Neural cell (in vitro differentiated cells): ENCODE measurements around the gene GAA. TPM values are rescaled to one million over a fixed set of nuclear protein-coding genes. Genes with fewer than 3 reads are reported as not detected.

ENCODE experiments used
- H2AFZ ChIP-seq: fragments of 200-600, 300-800 bp; sonication (generic), shearing (Covaris generic); 2 replicates; pipeline ENCODE4 v1.6.0; 2014; ENCODE audit warnings: low read depth, mild to moderate bottlenecking, antibody characterized with exemption, low read length, moderate library complexity
- H3F3A ChIP-seq: fragments of 200-600 bp; shearing (Covaris generic); 2 replicates; pipeline ENCODE4 v1.6.1; 2016; ENCODE audit warnings: mild to moderate bottlenecking, moderate library complexity, mixed read lengths, antibody characterized with exemption, low read length; ENCODE audit not compliant: insufficient read depth, poor library complexity, severe bottlenecking
- H3K27ac ChIP-seq: fragments of 200-600, 300-800 bp; sonication (generic), shearing (Covaris generic); 2 replicates; pipeline ENCODE4 v1.5.1; 2014; ENCODE audit warnings: mild to moderate bottlenecking, low read length, moderate library complexity
- H3K27me3 ChIP-seq: fragments of 300-800, 200-600 bp; sonication (generic), shearing (Covaris generic); 2 replicates; pipeline ENCODE4 v1.6.0; 2014; ENCODE audit warnings: mild to moderate bottlenecking, low read depth, low read length, moderate library complexity; ENCODE audit not compliant: insufficient read depth
- H3K36me3 ChIP-seq: fragments of 300-800, 200-600 bp; sonication (generic), shearing (Covaris generic); 2 replicates; pipeline ENCODE4 v1.5.1; 2014; ENCODE audit warnings: mild to moderate bottlenecking, antibody characterized with exemption, low read length, moderate library complexity; ENCODE audit not compliant: insufficient read depth
- H3K4me2 ChIP-seq: fragments of 300-800, 200-600 bp; sonication (generic), shearing (Covaris generic); 2 replicates; pipeline ENCODE4 v1.6.0; 2014; ENCODE audit warnings: mild to moderate bottlenecking, low read length
- H3K4me3 ChIP-seq: fragments of 300-800, 200-600 bp; sonication (generic), shearing (Covaris generic); 2 replicates; pipeline ENCODE4 v1.5.1; 2014; ENCODE audit warnings: mild to moderate bottlenecking, low read length, moderate library complexity
- H3K79me2 ChIP-seq: fragments of 200-600 bp; shearing (Covaris generic); replicated peaks from 2 replicates; pipeline ENCODE4 v1.6.0; 2014; ENCODE audit warnings: mild to moderate bottlenecking, low read length, moderate library complexity; ENCODE audit not compliant: insufficient read depth
- H3K9ac ChIP-seq: fragments of 300-800, 200-600 bp; sonication (generic), shearing (Covaris generic); 2 replicates; pipeline ENCODE4 v1.6.1; 2016; ENCODE audit warnings: mild to moderate bottlenecking, low read length, mixed read lengths
- H3K9me2 ChIP-seq: fragments of 200-600 bp; shearing (Covaris generic); 2 replicates; pipeline ENCODE4 v1.6.1; 2016; ENCODE audit warnings: mild to moderate bottlenecking, low read length, mixed read lengths; ENCODE audit not compliant: insufficient read depth
- H3K9me3 ChIP-seq: fragments of 200-600, 300-800 bp; sonication (generic), shearing (Covaris generic); 2 replicates; pipeline ENCODE4 v1.6.1; 2016; ENCODE audit warnings: mild to moderate bottlenecking, mixed run types, low read length, moderate library complexity, mixed read lengths
- H4K20me1 ChIP-seq: fragments of 200-600 bp; shearing (Covaris generic); 2 replicates; pipeline ENCODE4 v1.6.1; 2016; ENCODE audit warnings: mild to moderate bottlenecking, mixed run types; ENCODE audit not compliant: insufficient read depth
- EP300 ChIP-seq: fragments of 450-650 bp; conservative IDR thresholded peaks from 2 replicates; pipeline ENCODE4 v1.6.1; 2014; ENCODE audit warnings: antibody characterized with exemption, mild to moderate bottlenecking, moderate library complexity; ENCODE audit not compliant: poor library complexity, severe bottlenecking
- EZH2 ChIP-seq: fragments of 200-600, 300-800 bp; shearing (Covaris generic), sonication (generic); IDR thresholded peaks from 2 replicates; pipeline ENCODE4 v1.6.1; 2014; ENCODE audit warnings: antibody characterized with exemption, low read length, borderline replicate concordance, mild to moderate bottlenecking; ENCODE audit not compliant: insufficient read depth, poor library complexity, severe bottlenecking
- MXI1 ChIP-seq: fragments of 450-650 bp; conservative IDR thresholded peaks from 2 replicates; pipeline ENCODE4 v1.6.1; 2014; ENCODE audit warnings: antibody characterized with exemption, mild to moderate bottlenecking; ENCODE audit not compliant: poor library complexity, severe bottlenecking
- POLR2AphosphoS5 ChIP-seq: IDR thresholded peaks from 2 replicates; pipeline ENCODE4 v1.6.1; 2012
- RAD21 ChIP-seq: fragments of 450-650 bp; conservative IDR thresholded peaks from 2 replicates; pipeline ENCODE4 v1.6.1; 2014; ENCODE audit warnings: antibody characterized with exemption, mild to moderate bottlenecking, moderate library complexity
- REST ChIP-seq: IDR thresholded peaks from 2 replicates; pipeline ENCODE4 v1.6.1; 2012; ENCODE audit warnings: borderline replicate concordance
- SMC3 ChIP-seq: fragments of 450-650 bp; conservative IDR thresholded peaks from 2 replicates; pipeline ENCODE4 v1.6.1; 2014; ENCODE audit warnings: antibody characterized with exemption, mild to moderate bottlenecking, moderate library complexity; ENCODE audit not compliant: poor library complexity
- TAF1 ChIP-seq: IDR thresholded peaks from 2 replicates; pipeline ENCODE4 v1.6.1; 2012; ENCODE audit warnings: low read depth
- polyA plus RNA-seq: library from polyadenylated mRNA; depleted of rRNA; stranded (reverse); fragments of >200 nt; gene quantifications from 2 replicates; pipeline ENCODE4 v1.2.3, GENCODE V29; 2014
- TF ChIP-seq, protein P1 (sequence below): fragments of 450-650 bp; IDR thresholded peaks from 2 replicates; pipeline ENCODE4 v1.5.1; 2014; ENCODE audit warnings: antibody characterized with exemption, mild to moderate bottlenecking, moderate library complexity; ENCODE audit not compliant: poor library complexity, severe bottlenecking

The GAA gene
- polyA plus RNA-seq, 1 donor from 2014 or later, result 58.9 TPM

DNA sequence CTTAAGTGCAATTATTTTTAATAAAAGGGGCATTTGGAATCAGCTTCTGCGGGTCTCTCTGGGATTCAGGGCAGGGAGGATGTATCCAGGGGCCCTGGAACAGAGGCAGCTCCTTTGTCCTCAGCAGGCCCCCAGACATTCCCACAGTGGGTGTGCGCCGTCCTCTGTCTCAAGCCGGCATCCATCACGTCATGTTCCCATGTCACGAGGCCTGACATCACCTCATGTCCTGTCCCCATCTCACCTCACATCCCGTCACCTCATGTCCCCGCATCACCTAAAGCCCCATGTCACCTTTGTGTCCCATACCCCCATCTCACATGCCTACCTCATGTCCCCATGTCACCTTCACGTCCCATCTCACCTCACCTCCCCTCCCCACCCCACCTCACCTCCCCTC lies 18.5 kb downstream of the GAA start:
- H3K27ac ChIP-seq, result no peak overlapping the region
- H3F3A ChIP-seq, result no peaks in the 10 kb centered on the region
- no peak overlapping the region for H3K9ac ChIP-seq
- no peaks in the 10 kb centered on the region for H3K79me2 ChIP-seq
- H3K36me3 ChIP-seq, result no peaks in the 10 kb centered on the region
- TF ChIP-seq REST (no peak), RAD21 (no peak), EP300 (no peak), POLR2AphosphoS5 (no peak), SMC3 (no peak)
- TF ChIP-seq, protein P1, sequence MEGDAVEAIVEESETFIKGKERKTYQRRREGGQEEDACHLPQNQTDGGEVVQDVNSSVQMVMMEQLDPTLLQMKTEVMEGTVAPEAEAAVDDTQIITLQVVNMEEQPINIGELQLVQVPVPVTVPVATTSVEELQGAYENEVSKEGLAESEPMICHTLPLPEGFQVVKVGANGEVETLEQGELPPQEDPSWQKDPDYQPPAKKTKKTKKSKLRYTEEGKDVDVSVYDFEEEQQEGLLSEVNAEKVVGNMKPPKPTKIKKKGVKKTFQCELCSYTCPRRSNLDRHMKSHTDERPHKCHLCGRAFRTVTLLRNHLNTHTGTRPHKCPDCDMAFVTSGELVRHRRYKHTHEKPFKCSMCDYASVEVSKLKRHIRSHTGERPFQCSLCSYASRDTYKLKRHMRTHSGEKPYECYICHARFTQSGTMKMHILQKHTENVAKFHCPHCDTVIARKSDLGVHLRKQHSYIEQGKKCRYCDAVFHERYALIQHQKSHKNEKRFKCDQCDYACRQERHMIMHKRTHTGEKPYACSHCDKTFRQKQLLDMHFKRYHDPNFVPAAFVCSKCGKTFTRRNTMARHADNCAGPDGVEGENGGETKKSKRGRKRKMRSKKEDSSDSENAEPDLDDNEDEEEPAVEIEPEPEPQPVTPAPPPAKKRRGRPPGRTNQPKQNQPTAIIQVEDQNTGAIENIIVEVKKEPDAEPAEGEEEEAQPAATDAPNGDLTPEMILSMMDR, result no peak
- no peak overlapping the region for H3K4me2 ChIP-seq
- H3K9me3 ChIP-seq, result no peaks in the 10 kb centered on the region
- no peak overlapping the region for H2AFZ ChIP-seq
- no peaks in the 10 kb centered on the region for H3K9me2 ChIP-seq
- H3K27me3 ChIP-seq, result no peaks in the 10 kb centered on the region
- H4K20me1 ChIP-seq, result no peaks in the 10 kb centered on the region
- no peak overlapping the region for H3K4me3 ChIP-seq

DNA sequence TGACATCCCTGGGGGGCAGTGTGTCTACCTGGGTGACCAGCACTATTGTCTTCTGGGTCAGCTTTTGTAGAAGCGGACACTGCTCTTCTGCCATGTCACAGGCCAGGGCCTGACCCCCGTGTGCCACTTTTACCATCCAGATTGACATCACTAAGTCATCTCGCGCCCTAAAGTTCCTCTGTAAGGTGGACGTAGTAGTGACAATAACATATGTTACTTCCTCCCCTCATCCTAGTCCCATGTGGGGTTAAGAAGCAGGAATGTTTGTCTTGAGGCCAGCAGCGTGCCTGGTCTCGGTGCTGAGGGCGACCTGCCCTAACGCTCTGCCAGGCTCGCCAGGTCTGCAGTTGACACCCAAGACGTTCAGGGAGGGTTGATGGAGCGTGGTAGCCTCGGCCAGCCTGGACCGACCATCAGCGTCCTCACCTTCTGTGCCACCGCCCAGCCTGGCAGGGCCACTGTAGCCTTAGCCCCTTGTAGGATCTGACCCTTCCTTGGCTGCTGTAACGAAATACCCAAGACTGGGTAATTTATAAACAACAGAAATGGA lies 20.7 kb downstream of the GAA start:
- Histone ChIP-seq H3K9me2 (no peaks in the 10 kb centered on the region), H2AFZ (no peak overlapping the region), H3K9me3 (no peaks in the 10 kb centered on the region), H3K27me3 (no peaks in the 10 kb centered on the region), H3F3A (no peaks in the 10 kb centered on the region), H3K79me2 (no peaks in the 10 kb centered on the region), H4K20me1 (no peaks in the 10 kb centered on the region), H3K27ac (no peak overlapping the region), H3K4me2 (no peak overlapping the region), H3K9ac (no peak overlapping the region), H3K36me3 (no peaks in the 10 kb centered on the region), H3K4me3 (no peak overlapping the region)
- TF ChIP-seq SMC3, result no peak
- TF ChIP-seq REST, result no peak
- TF ChIP-seq POLR2AphosphoS5, result no peak
- TF ChIP-seq TAF1, result no peak
- TF ChIP-seq EP300, result no peak
- no peak for TF ChIP-seq EZH2
- TF ChIP-seq MXI1, result no peak
- TF ChIP-seq, protein P1, result no peak
- no peak for TF ChIP-seq RAD21
